ENCODE measurements around the gene PLXNA2.

Gene PLXNA2

DNA sequence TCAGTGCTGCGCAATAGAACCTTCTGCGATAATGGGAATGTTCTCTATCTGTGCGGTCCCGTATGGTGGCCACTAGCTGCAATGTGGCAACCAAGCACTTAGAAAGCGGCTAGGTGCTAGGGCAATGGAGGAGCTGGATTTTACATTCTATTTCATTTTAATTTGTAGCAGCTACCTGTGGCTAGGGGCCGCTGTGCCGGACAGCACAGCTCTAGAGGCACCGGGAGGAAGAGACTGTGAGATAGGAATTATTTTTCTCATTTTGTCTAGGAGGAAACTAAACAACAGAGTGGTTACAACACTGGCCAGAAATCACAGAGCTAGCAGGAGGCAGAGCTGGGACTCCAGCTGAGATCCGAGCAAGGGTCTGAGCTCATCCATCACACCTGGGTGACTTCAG lies 202.7 kb downstream of the PLXNA2 start:
- no peaks in the 10 kb centered on the region for H3K27me3 ChIP-seq (ENCODE audit: insufficient read depth, poor library complexity, severe bottlenecking)
- DNase-seq (ENCODE audit: low spot score) = no peak
- ATAC-seq (ENCODE audit: low read depth) = no peak
- H3K36me3 ChIP-seq (ENCODE audit: low read depth) = peaks cover 4% of the 10 kb centered on the region
- H3K27ac ChIP-seq (ENCODE audit: poor library complexity, severe bottlenecking) = no peak overlapping the region
- H3K9me3 ChIP-seq (ENCODE audit: severe bottlenecking) = no peaks in the 10 kb centered on the region
- TF ChIP-seq CTCF (IDR thresholded peaks at IDR 0.05; ENCODE audit: poor library complexity, severe bottlenecking) = no peak
- H3K4me1 ChIP-seq (ENCODE audit: insufficient read depth, poor library complexity, severe bottlenecking) = no peaks in the 10 kb centered on the region
- no peak overlapping the region for H3K4me3 ChIP-seq (ENCODE audit: severe bottlenecking)

- no peaks in the 10 kb centered on the region for H3K27me3 ChIP-seq (ENCODE audit: insufficient read depth, poor library complexity, severe bottlenecking)
- no peaks in the 10 kb centered on the region for H3K4me1 ChIP-seq (ENCODE audit: insufficient read depth, poor library complexity, severe bottlenecking)
- no peak for TF ChIP-seq CTCF (IDR thresholded peaks at IDR 0.05; ENCODE audit: poor library complexity, severe bottlenecking)
- ATAC-seq (ENCODE audit: low read depth) = no peak
- H3K4me3 ChIP-seq (ENCODE audit: severe bottlenecking) = no peak overlapping the region
- no peak for DNase-seq (ENCODE audit: low spot score)
- no peak overlapping the region for H3K27ac ChIP-seq (ENCODE audit: poor library complexity, severe bottlenecking)
- H3K36me3 ChIP-seq (ENCODE audit: low read depth) = peaks cover 4% of the 10 kb centered on the region
- no peaks in the 10 kb centered on the region for H3K9me3 ChIP-seq (ENCODE audit: severe bottlenecking)
Measured at GRCh38 chr1:208040821-208041297, 203.3 kb downstream of the PLXNA2 start.

DNA sequence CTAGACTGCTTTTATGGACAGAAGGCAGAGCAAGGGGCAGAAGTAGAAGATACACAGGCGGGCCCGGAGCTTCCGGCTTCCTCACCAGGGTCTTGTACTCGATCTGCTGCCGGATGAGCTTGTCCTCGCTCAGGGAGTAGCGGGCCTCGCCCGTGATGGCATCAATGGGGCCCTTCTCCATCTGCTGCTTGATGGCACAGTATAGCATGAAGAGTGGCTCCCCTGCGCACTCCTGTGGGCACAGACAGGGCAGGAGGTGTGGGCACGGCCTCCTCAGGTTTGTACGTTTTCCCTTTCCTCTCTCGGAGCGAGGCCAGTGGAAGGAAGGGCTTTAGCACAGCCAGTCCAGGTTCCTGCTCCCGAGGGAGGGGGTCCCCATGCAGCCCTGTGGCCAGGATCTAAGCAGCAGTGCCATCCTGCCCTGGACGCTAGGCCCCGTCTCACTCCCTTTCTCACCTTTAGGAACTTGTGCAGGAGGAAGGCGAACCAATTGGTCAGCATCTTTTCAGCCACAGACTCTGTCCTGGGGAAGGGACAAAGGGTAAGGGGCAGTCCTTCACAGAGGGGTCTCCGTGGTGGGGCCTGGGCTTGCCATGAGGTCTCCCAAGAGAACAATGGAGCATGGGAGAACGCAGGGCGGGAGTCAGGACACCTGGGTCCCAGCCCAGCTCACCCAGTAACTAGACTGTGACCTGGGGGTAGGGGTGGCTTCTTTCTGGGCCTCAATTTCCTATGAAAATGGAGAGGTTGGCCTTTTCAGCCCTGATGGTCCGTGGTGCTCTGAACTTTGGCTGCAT lies 204.4 kb downstream of the PLXNA2 start:
- Histone ChIP-seq H3K36me3 (ENCODE audit: low read depth) (peaks cover 8% of the 10 kb centered on the region), H3K4me1 (ENCODE audit: insufficient read depth, poor library complexity, severe bottlenecking) (no peaks in the 10 kb centered on the region), H3K27me3 (ENCODE audit: insufficient read depth, poor library complexity, severe bottlenecking) (no peaks in the 10 kb centered on the region), H3K9me3 (ENCODE audit: severe bottlenecking) (no peaks in the 10 kb centered on the region), H3K27ac (ENCODE audit: poor library complexity, severe bottlenecking) (no peak overlapping the region), H3K4me3 (ENCODE audit: severe bottlenecking) (no peak overlapping the region)
- no peak for TF ChIP-seq CTCF (IDR thresholded peaks at IDR 0.05; ENCODE audit: poor library complexity, severe bottlenecking)
- ATAC-seq (ENCODE audit: low read depth) (no peak), DNase-seq (ENCODE audit: low spot score) (no peak)

DNA sequence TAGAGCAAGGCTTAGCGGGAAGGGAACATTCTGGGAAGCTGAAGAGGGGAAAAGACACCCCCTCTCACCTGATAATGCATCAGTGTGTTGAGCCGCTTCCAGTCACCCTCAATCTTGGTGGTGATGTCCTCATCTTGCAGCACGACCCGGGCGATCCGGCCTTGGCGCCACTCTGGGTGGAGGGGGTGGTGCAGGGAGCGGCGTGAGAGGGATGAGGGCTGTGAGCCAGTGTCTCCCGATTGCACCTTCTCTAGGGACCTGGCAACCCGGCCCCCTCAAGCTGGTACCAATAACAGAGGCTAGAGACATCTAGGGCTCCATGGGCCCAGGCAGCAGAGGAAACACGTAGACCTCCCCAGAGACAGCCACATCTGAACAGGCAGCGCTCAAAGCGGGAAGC lies 205.9 kb downstream of the PLXNA2 start:
- no peak for ATAC-seq (ENCODE audit: low read depth)
- Histone ChIP-seq H3K27me3 (ENCODE audit: insufficient read depth, poor library complexity, severe bottlenecking) (no peaks in the 10 kb centered on the region), H3K4me1 (ENCODE audit: insufficient read depth, poor library complexity, severe bottlenecking) (no peaks in the 10 kb centered on the region), H3K9me3 (ENCODE audit: severe bottlenecking) (no peaks in the 10 kb centered on the region), H3K4me3 (ENCODE audit: severe bottlenecking) (no peak overlapping the region), H3K36me3 (ENCODE audit: low read depth) (peaks cover 10% of the 10 kb centered on the region), H3K27ac (ENCODE audit: poor library complexity, severe bottlenecking) (no peak overlapping the region)
- no peak for DNase-seq (ENCODE audit: low spot score)
- no peak for TF ChIP-seq CTCF (IDR thresholded peaks at IDR 0.05; ENCODE audit: poor library complexity, severe bottlenecking)
